K562 (cell line): ENCODE measurements around the gene OMP. TPM values are rescaled to one million over a fixed set of nuclear protein-coding genes. Genes with fewer than 3 reads are reported as not detected.
A peak's percentile ranks its signal among the peaks of the same experiment; 100 is the strongest.

Experiments used
- ATAC-seq: fragments of 200-7000 bp; cut with Tn5 transposase; 3 replicates; pipeline ENCODE4 v1.9.1; 2020; ENCODE audit warnings: moderate library complexity
- BruUV-seq: library from RNA; stranded (reverse); fragments of 400-500 nt; replicated peaks from 2 replicates; lab custom pipeline; 2021; lab: Mats Ljungman, UMichigan
- CTCF ChIA-PET: fragments of 300-600 bp; formaldehyde crosslinking; extraction: SDS; loops from one replicate; lab custom pipeline; 2021; ENCODE audit warnings: low intra/inter-chr PET ratio; lab: Yijun Ruan, JAX
- POLR2A ChIA-PET: fragments of 300-600, 350-650 bp; sonication (Branson Sonifier 250); formaldehyde crosslinking; extraction: SDS; loops from one replicate; lab custom pipeline; 2021; ENCODE audit warnings: antibody characterized with exemption, inconsistent platforms; lab: Yijun Ruan, JAX
- DNase-seq, 4 experiments: peaks; one replicate each; pipeline versions ENCODE4 v3.0.0 to v3.0.0-alpha.2; 2011 to 2018; ENCODE audit warnings: low spot score in 3 of 4, mixed read lengths in 3 of 4; ENCODE audit errors: extremely low read depth in 1 of 4
- FAIRE-seq: peaks from 2 replicates; lab custom pipeline; 2011; peaks lifted over from hg19 to GRCh38; lab: Jason Lieb, UNC
- H2AFZ ChIP-seq: 2 replicates; pipeline ENCODE4 v1.6.0; 2011; ENCODE audit warnings: low read depth, low read length, control low read depth, inconsistent platforms
- H3K27ac ChIP-seq: fragments of 200-600 bp; 3 replicates; pipeline ENCODE4 v1.8.0; 2011; ENCODE audit warnings: low read depth, mild to moderate bottlenecking, control low read depth, inconsistent platforms, low read length, moderate library complexity, mixed read lengths; ENCODE audit errors: extremely low read depth
- H3K27me3 ChIP-seq, 2 experiments: fragments of 300-600 bp in 1 of 2; 2 replicates in 1 of 2; 3 replicates in 1 of 2; pipeline versions ENCODE4 v1.6.0 to v1.8.0; 2011; ENCODE audit warnings: inconsistent platforms in 2 of 2, low read length in 2 of 2, mild to moderate bottlenecking in 1 of 2, mixed read lengths in 1 of 2, moderate library complexity in 1 of 2; ENCODE audit not compliant: control insufficient read depth in 2 of 2, insufficient read depth in 2 of 2
- H3K36me3 ChIP-seq: fragments of 300-600 bp; 3 replicates; pipeline ENCODE4 v1.8.0; 2011; ENCODE audit warnings: mild to moderate bottlenecking, low read length, inconsistent platforms; ENCODE audit not compliant: control insufficient read depth, insufficient read depth
- H3K4me1 ChIP-seq, 2 experiments: fragments of 200-600 bp in 1 of 2; replicated peaks in 1 of 2; 2 replicates in 1 of 2; 3 replicates in 1 of 2; pipeline versions ENCODE4 v1.5.1 to v1.8.0; 2011; ENCODE audit warnings: inconsistent platforms in 2 of 2, low read length in 2 of 2, mild to moderate bottlenecking in 1 of 2, mixed read lengths in 1 of 2, moderate library complexity in 1 of 2; ENCODE audit not compliant: control insufficient read depth in 2 of 2, insufficient read depth in 2 of 2
- H3K4me2 ChIP-seq: 2 replicates; pipeline ENCODE4 v1.6.1; 2011; ENCODE audit warnings: low read length, control low read depth, inconsistent platforms, mixed read lengths; ENCODE audit not compliant: insufficient read depth
- H3K4me3 ChIP-seq: fragments of 200-600 bp; sonication (generic), shearing (Covaris generic); 2 replicates; pipeline ENCODE4 v1.5.1; 2016; ENCODE audit warnings: control low read depth, inconsistent platforms
- H3K79me2 ChIP-seq: fragments of 200-600 bp; 3 replicates; pipeline ENCODE4 v1.8.0; 2011; ENCODE audit warnings: low read length, inconsistent platforms; ENCODE audit not compliant: control insufficient read depth, insufficient read depth
- H3K9ac ChIP-seq, 2 experiments: 2 replicates each; pipeline versions ENCODE4 v1.6.0 to v1.6.1; 2011; ENCODE audit warnings: low read depth in 2 of 2, low read length in 2 of 2, control low read depth in 1 of 2, inconsistent platforms in 1 of 2, mild to moderate bottlenecking in 1 of 2, mixed read lengths in 1 of 2; ENCODE audit not compliant: insufficient read depth in 1 of 2
- H3K9me1 ChIP-seq: one replicate; pipeline ENCODE4 v1.6.0; 2011; ENCODE audit warnings: inconsistent platforms, mild to moderate bottlenecking, low read length, moderate library complexity; ENCODE audit not compliant: control insufficient read depth, insufficient read depth
- H3K9me3 ChIP-seq: replicated peaks from 2 replicates; pipeline ENCODE4 v1.5.1; 2011; ENCODE audit warnings: low read depth, low read length, inconsistent platforms; ENCODE audit not compliant: control insufficient read depth, insufficient read depth
- H4K20me1 ChIP-seq: replicated peaks from 2 replicates; pipeline ENCODE4 v1.6.1; 2011; ENCODE audit warnings: low read length, inconsistent platforms, mixed read lengths; ENCODE audit not compliant: control insufficient read depth, insufficient read depth
- BHLHE40 ChIP-seq: IDR thresholded peaks from 2 replicates; pipeline ENCODE4 v1.6.1; 2011; ENCODE audit warnings: low read length, improper control_type of control experiment
- CTCF ChIP-seq, 3 experiments: IDR thresholded peaks in 2 of 3; conservative IDR thresholded peaks in 1 of 3; 2 replicates each; pipeline ENCODE4 v1.5.1; 2011 to 2012; ENCODE audit warnings: low read length in 3 of 3, mild to moderate bottlenecking in 3 of 3, control low read depth in 2 of 3, improper control_type of control experiment in 1 of 3, inconsistent platforms in 1 of 3, low read depth in 1 of 3, mixed read lengths in 1 of 3, moderate library complexity in 1 of 3; ENCODE audit not compliant: insufficient read depth in 2 of 3
- SP2 ChIP-seq: IDR thresholded peaks from 2 replicates; pipeline ENCODE4 v1.6.1; 2011; ENCODE audit warnings: mild to moderate bottlenecking, low read depth, low read length, moderate library complexity; ENCODE audit not compliant: poor library complexity, severe bottlenecking; ENCODE audit errors: extremely low read depth
- USF2 ChIP-seq: sonication (generic); formaldehyde crosslinking; IDR thresholded peaks from 2 replicates; pipeline ENCODE4 v1.5.0; 2020; ENCODE audit warnings: missing genetic modification reagents
- VEZF1 ChIP-seq: fragments of 200-800 bp; sonication (Bioruptor generic); IDR thresholded peaks from 2 replicates; pipeline ENCODE4 v1.6.1; 2017; ENCODE audit warnings: missing genetic modification characterization, missing compliant biosample characterization
- WGBS: fragments of 100-300 bp; shearing (Covaris generic); methylation state at CpG from one replicate; pipeline ENCODE4 v1.1.6; 2016; ENCODE audit warnings: low coverage, mixed read lengths; ENCODE audit not compliant: insufficient coverage; ENCODE audit errors: missing lambda C conversion rate; 5-methylcytosine and 5-hydroxymethylcytosine counted together
- in situ Hi-C: fragments of 300-500 bp; cut with MboI; formaldehyde crosslinking; loops from 4 replicates; pipeline ENCODE4 v1.15.0; 2018; ENCODE audit warnings: inconsistent platforms, mixed read lengths
- intact Hi-C: fragments of 100-400 bp; cut with micrococcal nuclease; formaldehyde crosslinking; loops from 2 replicates; pipeline ENCODE4 v1.14.2; 2022
- polyA plus RNA-seq, 8 experiments: library from polyadenylated mRNA; depleted of rRNA in 4 of 8; stranded (reverse) in 5 of 8; unstranded in 3 of 8; fragments of >200 nt; fragmentation: Nextera tagmentation in 2 of 8; fragmentation: Illumina TruSeq in 1 of 8; extraction: Ambion mirVana in 2 of 8; extraction: Trizol in 1 of 8; gene quantifications; 2 replicates each; pipeline versions ENCODE4 v1.2.1 to v1.2.3, GENCODE V29; 2011 to 2014; ENCODE audit warnings: inconsistent platforms in 1 of 8, missing spikeins in 1 of 8
- total RNA-seq, 7 experiments: library from RNA; depleted of rRNA in 6 of 7; stranded (reverse); fragments of >200 nt in 6 of 7; fragmentation: Illumina TruSeq in 2 of 7; extraction: Trizol in 2 of 7; gene quantifications; 2 replicates each; pipeline versions ENCODE4 v1.2.1 to v1.2.3, GENCODE V29; 2011 to 2021; ENCODE audit warnings: low replicate concordance in 1 of 7
- TF ChIP-seq, protein P1 (sequence below), 2 experiments: fragments of 450-650 bp; IDR thresholded peaks; 2 replicates each; pipeline ENCODE4 v1.6.1; 2016

The OMP gene
- total and polyA plus RNA-seq, 9 of the 15 experiments (the other 6 are each of a cell fraction or from before 2014, with no cell fraction given): not detected

GRCh38 chr11:77115181-77115611 is 12.6 kb downstream of the OMP start:
- TF ChIP-seq BHLHE40: 0 out of 2 replicates have a peak, but pooled peaks have one; percentile 10
- 0 out of 2 replicates have a peak, but pooled peaks have one; percentile 4 for TF ChIP-seq USF2 (CRISPR knock-in tag)
- TF ChIP-seq, protein P1, sequence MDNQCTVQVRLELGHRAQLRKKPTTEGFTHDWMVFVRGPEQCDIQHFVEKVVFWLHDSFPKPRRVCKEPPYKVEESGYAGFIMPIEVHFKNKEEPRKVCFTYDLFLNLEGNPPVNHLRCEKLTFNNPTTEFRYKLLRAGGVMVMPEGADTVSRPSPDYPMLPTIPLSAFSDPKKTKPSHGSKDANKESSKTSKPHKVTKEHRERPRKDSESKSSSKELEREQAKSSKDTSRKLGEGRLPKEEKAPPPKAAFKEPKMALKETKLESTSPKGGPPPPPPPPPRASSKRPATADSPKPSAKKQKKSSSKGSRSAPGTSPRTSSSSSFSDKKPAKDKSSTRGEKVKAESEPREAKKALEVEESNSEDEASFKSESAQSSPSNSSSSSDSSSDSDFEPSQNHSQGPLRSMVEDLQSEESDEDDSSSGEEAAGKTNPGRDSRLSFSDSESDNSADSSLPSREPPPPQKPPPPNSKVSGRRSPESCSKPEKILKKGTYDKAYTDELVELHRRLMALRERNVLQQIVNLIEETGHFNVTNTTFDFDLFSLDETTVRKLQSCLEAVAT (IDR thresholded peaks at IDR 0.05): no peak
- peak; percentile 35 to 47 (median 38); a peak in 5 of 6 replicates for TF ChIP-seq CTCF (IDR thresholded peaks at IDR 0.05 in 2 of 3, conservative IDR thresholded peaks at IDR 0.05 in 1 of 3; ENCODE audit: insufficient read depth in 2 of 3, low read depth in 1 of 3, low read length in 3 of 3)
- TF ChIP-seq SP2: no peak
- TF ChIP-seq VEZF1: no peak
- Histone ChIP-seq H3K36me3 (no peaks in the 10 kb centered on the region), H3K27me3 (peaks cover 11 to 80% of the 10 kb centered on the region in 2 experiments; a peak in 3 of 5 replicates), H3K79me2 (no peaks in the 10 kb centered on the region), H3K9me3 (no peaks in the 10 kb centered on the region), H2AFZ (no peak overlapping the region), H3K4me2 (no peak overlapping the region), H3K9me1 (no peaks in the 10 kb centered on the region), H3K27ac (no peak overlapping the region), H3K9ac (0 out of 4 replicates have a peak overlapping the region, but pooled peaks of 1 of the 2 experiments have one; percentile 40), H3K4me1 (peaks cover 0 to 13% of the 10 kb centered on the region in 2 experiments; a peak in 2 of 5 replicates), H3K4me3 (no peak overlapping the region), H4K20me1 (no peaks in the 10 kb centered on the region; the same call in 1 of the 2 replicates)
- POLR2A ChIA-PET: interaction anchor here (0.6 kb wide), 2 partner anchors 354 to 1447 kb away, joined by 3 read pairs; no protein-coding TSS in a partner anchor
- peak; percentile 85 for ATAC-seq
- CTCF ChIA-PET: interaction anchor here (3.8 kb wide), 1 partner anchor 69 kb away, joined by 25 read pairs; no protein-coding TSS in a partner anchor
- intact Hi-C loops (no loop called here), in situ Hi-C loops (no loop called here)
- WGBS: 31% methylated on average over 16 of the region's 16 CpGs
- no TSS peak for BruUV-seq
- DNase-seq: peak; percentile 30 to 51 (median 48)
- peak; percentile 56 for FAIRE-seq
